GM18907 (cell line): ENCODE results near the gene GNPAT.
"Not testable (repeated sequence)": the region's sequence is repeated elsewhere in the genome, so short reads cannot be mapped to it uniquely, and the experiment has no call there.

ENCODE experiments used
- ATAC-seq: cut with Tn5 transposase; IDR thresholded peaks from one replicate; pipeline ENCODE4 v1.9.1; 2021; ENCODE audit warnings: mild to moderate bottlenecking, moderate library complexity; ENCODE audit not compliant: unreplicated experiment

GNPAT gene

DNA sequence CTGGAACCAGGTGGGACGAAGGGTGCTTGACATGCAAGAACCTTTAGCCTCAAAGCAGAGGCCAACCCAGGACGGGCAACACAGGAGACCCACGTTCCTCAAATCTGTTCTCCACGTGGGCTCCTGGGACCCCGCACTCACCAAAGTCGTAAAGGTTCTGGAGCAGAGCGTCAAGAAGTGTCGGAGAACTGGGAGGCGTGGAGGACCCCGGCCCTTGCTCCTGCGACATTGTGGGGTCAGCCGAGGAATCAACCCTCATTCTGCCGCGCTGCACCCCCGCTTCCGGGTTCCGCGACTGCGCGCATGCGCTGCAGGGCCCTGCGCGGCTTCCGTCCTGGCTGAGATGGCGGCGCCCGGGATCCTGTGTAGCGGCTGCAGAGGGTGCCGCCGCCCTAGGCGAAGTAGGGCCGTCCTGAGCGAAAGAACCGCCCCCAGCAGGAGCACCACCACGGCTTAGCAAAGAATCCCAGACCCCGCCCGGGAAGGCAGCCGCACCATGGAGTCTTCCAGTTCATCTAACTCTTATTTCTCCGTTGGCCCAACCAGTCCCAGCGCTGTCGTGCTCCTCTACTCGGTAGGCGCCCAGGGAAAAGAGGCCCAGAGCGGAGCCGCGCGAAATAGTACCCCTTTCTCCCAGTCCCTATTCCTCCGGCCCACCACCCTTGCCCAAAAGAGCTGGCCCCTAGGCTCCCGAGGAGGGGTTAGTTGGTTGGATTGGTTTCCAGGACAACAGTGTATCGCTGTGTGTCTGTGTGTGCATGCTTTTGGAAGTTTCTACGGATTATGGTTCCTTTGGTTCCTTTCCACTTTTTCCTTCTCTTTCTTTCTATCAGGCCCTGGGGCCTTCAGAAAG lies at the start of gene GNPAT:
Gene GNPAT (plus strand): TSS at position 330 of the 853 bp plus-strand sequence. CDS start 167 bp downstream, at position 497.
- peak; percentile 93 for ATAC-seq

DNA sequence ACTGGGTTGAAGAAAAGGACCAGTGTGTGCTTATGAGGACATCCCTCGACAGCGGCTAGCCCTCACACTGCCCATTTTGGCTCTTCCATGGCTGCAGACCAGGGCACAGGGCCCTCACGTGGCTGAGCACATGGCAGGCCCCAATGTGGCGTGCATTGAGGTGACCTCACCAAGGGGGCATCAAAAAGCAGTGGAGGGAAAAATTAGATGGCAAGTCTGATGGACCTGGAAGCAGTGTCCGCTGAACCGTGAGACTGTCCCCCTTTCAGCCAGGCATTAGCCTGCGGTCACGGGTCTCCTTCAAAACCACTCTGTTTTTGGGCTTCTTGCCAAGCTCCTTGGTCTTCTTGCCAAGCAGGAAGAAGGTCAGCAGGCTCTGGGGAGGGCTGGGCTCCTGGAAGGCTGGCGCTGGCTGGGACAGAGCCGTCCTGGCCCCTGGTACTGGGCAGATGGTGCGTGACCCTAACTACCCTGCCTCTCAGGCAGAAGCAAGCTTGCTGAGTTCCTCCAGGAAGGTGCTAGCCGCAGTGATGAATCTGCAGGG lies 48.3 kb upstream of the GNPAT start:
- ATAC-seq, result no peak

DNA sequence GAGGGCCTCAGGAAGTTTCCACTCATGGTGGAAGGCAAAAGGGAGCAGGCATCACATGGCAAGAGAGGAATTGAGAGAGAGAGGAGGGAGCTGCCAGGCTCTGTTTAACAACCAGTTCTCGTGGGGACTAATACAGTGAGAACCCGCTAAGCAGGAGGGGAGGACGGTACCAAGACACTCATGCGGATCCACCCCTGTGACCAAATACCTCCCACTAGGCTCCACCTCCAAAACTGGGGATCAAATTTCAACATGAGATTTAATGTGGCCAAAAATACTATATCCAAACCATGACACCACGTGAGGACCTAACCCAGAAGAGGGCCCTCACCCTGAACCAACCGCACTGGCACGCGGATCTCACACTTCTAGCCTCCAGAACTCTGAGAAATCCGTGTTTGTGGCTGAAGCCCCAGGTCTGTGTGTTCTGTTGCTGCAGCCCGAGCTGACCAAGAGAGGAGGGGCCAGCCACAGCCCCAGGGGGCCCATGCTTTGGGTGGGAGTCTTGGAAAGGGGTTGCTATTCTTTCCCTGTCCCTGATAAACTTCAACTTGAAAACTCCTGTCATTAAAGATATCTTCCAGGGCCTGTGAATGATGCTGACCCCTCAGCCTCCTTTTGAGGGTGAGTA lies 47.2 kb upstream of the GNPAT start:
- no peak for ATAC-seq

DNA sequence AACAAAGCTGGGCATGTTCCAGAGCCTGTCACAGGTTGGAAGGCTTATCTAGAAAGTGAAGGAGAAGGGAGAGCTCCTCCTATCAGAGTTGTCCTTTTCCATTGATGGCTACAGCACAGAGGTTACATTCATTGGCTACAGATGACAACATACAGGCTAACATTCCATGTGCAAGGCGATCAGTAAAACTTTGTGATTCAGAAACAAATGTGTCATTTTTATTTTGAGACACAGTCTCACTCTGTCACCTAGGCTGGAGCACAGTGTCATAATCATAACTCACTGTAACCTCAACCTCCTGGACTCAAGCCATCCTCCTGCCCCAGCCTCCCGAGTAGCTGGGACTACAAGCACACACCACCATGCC lies 46.6 kb upstream of the GNPAT start:
- no peak for ATAC-seq

DNA sequence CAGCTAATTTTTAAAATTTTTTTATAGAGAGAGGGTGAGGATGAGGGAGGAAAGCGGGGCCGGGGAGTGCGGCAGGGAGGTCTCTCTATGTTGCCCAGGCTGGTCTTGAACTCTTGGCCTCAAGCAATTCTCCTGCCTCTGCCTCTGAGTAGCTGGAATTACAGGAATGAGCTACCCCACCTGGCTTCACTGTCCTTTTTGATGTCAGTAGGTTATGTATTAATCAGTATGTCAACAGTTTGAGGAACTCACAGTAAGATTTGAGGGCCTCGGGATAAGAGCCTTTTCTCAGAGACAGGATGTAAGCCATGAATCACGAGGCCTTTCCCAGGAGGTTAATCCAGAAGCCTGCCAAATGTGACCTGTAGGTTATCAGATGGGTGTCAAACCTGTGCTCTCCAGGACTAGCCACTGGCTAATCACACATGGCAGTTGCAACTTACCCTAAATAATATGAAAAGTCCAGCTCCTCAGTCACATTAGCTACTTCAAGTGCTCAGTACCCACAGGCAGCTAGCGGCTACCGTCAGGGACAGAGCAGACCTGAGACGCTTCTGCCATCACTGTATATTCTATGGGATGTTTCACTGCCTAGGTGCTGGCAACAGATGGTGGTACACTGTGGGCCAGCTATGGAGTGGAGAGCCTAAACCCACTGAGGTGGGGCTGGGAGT lies 46.0 kb upstream of the GNPAT start:
- ATAC-seq, result no peak

DNA sequence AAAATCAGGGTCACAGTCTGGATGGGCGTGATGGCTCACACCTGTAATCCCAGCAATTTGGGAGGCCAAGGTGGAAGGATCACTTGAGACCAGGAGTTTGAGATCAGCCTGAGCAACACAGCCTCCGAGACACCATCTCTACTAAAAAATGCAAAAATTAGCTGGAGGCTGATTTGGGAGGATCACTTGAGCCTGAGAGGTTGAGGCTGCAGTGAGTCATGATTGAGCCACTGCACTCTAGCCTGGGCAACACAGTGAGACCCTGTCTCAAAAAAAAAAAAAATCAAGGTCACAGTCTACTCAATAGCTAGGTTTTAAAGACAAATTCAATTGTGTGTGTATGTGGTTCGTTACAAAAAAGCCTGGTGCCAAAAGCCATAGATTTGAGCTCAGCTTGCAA lies 44.7 kb upstream of the GNPAT start:
- ATAC-seq, result no peak

DNA sequence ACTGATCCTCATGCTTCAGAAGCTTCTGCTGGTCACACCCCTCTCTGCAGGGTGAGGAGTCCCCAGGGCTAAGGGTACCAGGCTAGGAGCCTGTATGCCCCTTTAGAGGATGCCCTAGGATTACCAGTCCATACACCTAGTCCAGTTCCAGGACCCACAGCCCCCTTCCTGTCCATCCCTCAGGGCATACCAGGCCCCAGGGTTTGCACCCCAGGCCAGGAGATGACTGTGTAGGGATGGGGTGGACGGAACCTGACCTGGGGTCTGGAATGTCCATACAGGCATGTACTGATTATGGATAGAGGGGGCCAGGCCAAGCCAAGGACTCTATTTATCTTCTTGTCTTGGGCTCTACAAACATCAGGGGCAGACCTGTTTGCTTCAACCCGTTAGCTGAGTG lies 44.3 kb upstream of the GNPAT start:
- no peak for ATAC-seq

DNA sequence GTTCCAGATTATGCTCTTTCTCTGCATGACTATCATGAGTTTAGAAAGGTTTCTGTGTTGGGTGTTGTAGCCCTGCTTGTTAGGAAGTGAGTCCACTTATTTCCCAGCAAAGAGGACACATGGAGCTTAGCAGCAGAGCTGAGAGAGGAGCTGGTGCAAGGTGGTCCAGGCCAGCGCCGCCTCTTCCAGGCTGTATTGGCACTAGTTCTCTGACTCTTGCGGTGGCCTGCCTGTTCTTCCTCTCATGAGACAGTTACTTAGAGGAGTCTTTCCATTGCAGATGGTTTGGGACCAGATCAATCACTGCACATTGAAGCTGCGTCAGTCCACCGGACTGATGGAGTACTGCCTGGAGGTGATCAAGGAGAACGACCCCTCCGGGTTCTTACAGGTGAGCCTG lies 41.1 kb upstream of the GNPAT start:
- no peak for ATAC-seq

DNA sequence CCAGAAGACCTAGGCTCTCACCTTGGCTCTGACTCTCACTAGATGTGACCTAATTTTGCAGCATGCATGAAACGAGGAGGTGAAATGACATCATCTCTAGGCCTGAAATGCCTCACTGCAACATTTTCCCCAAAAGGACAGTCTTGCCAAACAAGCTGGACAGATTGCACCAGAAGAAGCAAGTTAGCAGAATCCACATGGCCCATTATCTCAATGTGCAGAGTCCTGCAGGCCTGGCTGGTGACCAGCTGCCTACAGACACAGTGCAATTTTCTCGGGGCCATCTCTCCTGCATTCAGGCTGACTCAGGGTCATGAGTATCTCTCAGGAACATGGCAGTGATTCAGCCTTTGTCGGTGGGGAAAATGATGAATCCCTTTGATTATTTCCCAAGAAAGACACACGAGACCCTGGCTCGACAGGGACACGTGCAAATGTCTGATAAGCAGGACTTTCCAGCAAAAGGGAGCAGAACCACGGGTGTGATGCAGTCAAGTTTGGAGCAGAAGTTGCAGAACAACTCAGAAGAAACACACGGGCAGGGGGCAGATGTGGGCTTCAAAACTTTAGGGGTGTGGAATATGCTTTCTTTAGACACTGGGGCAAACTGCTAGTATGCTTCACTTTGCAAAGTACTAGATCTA lies 40.5 kb upstream of the GNPAT start:
- ATAC-seq, result no peak

DNA sequence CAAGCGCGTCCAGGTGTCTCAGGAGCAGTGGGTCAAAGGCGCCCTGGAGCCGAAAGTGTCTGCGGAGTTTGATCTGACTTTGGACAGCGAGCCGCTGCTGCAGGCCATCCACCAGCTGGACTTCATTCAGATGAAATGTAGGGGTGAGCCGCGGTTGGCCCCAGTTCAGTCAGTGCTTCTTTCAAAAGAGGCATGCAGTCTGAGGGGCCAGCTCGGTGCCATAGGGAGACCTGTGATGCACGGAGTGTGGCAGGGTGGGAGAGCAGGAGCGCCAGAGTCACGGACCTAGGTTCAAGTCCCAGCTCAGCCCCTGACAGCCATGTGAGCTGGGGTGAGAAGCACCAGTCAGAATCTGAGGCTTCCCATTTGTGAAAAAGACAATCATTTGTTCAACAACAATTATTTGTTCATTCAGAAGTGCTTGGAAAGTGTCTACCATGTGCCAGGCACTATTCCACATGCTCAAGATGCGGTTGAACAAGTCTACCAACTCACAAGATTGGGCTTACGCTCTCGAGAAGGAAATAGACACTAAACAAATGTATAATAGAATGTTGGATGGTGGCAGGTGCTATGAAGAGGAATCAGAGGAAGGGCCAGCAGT lies 39.5 kb upstream of the GNPAT start:
- ATAC-seq, result no peak

DNA sequence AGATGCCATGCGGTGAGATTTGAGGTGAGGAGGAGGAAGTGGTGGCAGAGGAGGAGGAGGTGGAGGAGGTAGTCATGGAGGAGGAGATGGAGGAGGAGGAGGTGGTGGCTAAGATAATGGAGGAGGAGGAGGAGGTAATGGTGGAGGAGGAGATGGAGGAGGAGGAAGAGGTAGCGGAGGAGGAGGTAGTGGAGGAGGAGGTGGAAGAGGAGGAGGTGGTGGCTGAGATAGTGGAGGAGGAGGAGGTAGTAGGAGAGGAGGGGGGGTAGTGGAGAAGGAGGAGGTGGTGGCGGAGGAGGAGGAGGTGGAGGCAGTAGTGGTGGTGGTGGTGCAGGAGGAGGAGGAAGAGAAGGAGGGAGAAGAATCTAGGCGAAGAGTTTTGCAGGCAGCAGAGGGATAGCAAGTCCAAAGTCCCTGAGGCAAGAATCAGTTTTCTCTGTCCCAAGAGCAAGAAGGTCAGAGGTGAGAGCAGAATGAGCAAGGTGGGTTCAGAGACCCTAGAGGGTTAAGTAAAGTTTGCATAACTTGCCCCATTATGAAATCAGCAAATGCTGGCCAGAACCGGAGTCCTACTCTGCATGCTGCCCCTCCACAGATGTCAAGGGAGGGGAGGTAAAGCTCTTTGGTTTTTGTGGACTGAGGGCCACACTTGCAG lies 38.9 kb upstream of the GNPAT start:
- ATAC-seq, result no peak

DNA sequence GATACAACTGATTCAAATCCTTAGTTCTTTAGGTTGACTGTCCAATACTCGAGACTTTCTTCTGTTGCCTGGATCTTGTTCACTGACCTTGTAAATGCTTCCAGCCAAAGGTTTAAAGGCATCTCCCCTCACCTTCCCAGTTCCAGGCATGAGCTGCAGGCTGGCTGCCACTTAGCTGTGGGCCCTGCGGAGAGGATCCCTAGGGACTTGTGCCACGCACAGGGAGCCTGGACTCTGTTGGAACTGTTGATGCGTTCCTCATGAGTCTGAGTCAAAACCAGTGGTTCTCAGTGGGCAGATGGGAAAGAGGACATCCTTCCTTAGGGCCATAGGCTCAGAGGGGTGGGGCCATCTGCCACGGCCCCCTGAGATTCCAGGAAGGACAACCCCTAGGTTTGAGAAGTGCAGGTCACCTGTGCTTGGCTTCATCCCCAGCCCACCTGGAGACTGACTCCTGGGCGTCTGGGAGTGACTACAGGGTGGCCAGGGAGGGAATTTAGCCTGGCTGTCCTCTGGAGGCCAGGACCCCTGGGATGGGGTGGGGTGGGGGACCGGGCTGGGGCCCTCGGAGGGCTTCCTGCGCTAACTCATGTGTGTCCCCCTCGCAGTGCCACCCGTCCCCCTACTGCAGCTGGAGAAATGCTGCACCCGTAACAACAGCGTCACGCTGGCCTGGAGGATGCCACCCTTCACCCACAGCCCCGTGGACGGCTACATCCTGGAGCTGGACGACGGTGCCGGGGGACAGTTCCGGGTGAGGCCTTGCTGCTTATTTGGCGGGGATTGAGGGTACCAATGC lies 37.6 kb upstream of the GNPAT start:
- ATAC-seq, result no peak

DNA sequence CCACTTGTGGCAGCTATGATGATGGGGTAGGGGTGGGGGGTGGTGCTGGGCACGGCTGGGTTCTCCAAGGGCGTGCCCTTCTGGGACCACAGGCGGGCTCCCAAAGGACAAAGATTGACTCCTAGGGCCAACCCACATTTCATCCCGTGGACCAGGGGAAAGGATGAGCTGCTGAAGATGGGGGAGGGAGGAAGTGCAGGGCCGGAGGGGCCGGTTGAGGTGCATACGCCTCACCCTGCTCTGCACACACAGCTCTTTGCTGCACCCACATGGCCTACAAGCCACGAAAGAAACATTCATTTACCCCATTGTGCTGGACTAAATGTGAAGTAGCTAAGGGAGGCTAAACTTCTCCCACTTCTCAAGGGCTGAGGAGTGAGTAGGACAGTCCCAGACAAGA lies 34.2 kb upstream of the GNPAT start:
- ATAC-seq, result no peak

DNA sequence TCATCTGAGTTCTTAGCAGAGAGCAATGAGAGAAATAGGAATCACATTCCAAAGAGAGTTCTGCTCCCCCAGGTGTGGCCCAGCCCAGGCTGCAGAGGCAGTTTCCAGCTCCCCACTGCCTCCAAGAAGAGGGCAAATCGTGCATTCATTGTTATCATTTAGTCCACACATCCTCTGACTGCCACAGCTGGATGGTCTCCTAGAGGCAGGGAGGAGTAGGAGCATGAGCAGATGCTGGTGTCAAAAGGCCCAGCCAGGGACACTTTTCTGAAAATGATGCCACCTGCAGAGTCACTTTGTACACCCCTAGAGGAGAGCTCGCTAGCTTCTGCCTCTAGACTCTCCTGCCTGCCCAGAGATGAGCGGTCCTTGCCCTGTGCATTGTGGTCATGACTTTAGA lies 33.6 kb upstream of the GNPAT start:
- ATAC-seq, result no peak

DNA sequence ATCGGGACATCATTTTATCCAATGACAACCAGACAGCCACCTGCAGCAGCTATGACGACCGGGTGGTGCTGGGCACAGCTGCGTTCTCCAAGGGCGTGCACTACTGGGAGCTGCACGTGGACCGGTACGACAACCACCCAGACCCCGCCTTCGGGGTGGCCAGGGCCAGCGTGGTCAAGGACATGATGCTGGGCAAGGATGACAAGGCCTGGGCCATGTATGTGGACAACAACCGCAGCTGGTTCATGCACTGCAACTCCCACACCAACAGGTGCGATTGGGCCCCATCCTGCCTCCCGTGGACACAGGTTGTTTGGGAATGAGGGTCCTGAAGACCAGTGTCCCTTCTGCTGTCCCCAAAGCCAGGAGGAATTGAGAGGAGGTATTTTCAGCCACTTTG lies 32.0 kb upstream of the GNPAT start:
- ATAC-seq, result no peak

DNA sequence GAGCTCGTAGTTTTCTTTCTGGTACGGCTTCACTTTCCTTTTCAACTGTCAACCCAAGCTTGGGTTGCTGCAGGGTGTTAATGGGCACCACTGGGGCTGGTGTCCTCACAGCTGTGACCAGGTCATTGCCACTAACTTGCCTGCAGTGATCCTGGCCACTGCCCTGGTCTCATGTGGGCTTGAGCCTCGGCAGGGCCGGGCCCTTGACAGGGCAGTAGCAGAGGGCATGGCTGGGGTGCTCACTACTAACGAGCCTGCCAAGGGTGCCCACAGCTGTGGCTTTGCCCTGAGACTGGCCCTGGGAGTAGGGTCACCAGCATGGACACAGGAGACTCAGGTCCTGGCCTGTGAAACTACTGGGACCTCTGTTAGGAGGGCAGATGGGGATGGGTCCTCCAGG lies 31.5 kb upstream of the GNPAT start:
- ATAC-seq, result no peak

DNA sequence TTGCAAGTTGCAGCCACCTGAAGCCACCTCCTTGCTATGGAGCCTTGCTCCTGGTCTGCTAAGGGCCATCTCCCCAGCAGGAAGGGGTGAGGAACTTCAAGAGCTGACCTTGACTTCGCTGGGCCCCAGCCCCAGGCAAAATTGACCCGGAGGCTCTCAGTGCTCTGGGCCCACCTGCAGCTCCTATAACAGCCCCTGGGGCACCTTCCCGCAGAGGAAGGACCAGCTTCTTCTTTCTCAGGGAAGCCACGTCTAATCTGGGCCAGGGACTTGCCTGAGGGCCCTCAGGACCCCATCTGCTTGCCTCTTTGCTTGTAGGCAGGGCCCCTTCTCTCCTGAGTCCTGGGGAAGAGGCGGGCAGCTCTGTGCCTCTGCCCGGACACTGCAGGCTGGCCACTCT lies 30.9 kb upstream of the GNPAT start:
- no peak for ATAC-seq

DNA sequence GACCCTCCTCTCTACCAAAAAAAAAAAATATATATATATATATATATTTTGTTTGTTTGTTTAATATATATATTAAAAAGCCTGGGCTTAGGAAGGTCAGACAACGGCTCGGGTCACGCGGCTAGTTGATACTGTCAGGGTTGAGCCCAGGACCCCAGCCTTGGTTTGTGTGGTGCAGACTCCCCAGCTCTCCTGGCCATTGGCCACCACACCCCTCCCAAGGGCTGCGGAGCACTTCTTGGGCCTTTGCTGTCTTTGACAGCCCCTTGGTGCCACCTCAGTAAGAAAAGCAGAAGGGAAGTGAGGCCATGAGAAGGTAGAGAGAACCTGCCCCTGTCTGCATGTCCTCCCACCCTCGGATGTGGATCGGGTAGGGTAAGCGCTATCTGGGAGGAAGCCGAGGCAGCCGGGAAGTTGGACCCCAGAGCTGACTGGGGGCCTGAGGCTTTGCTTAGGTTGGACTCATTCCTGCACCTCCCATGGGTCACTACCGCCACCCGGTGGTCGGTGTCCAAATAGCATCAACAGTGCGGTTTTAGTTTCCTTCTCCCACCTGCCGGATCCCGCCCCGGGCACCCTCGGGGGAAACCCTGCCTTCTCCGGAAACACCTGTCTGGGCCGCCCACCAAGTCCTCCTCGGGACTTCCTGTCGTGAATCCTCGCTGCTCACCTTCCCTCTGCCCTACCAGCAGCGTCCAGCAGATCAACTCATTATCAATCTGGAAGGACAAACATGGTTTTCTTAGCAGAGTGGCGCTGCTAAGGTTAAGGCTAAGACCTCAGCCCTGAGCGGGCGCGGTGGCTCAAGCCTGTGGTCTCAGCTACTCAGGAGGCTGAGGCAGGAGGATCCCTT lies 29.8 kb upstream of the GNPAT start:
- ATAC-seq, result peak; percentile 90

DNA sequence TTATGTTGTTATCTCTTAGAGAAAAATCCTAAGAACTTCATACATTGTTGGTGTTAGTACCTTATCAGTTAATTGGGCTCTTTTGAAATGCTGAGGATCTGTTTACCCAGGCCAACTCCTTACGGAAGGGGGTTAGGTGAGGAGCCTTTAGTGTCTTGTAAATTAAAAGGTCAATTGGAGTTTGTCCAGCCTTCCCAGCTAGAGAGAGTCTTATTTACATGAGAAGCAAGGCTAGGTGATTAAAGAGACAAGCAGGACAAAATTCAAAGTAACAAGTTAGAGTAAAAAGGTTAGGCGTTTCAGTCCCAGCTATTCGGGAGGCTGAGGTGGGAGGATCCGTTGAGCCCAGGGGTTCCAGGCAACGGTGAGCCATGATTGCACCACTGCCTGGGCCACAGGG lies 28.7 kb upstream of the GNPAT start:
- not testable (repeated sequence) for ATAC-seq
